ENCODE data around the gene CASP2. TPM values are rescaled to one million over a fixed set of nuclear protein-coding genes. Genes with fewer than 3 reads are reported as not detected.

CASP2 gene
- 7.3 and 9.3 TPM in 2 replicates for total RNA-seq

DNA sequence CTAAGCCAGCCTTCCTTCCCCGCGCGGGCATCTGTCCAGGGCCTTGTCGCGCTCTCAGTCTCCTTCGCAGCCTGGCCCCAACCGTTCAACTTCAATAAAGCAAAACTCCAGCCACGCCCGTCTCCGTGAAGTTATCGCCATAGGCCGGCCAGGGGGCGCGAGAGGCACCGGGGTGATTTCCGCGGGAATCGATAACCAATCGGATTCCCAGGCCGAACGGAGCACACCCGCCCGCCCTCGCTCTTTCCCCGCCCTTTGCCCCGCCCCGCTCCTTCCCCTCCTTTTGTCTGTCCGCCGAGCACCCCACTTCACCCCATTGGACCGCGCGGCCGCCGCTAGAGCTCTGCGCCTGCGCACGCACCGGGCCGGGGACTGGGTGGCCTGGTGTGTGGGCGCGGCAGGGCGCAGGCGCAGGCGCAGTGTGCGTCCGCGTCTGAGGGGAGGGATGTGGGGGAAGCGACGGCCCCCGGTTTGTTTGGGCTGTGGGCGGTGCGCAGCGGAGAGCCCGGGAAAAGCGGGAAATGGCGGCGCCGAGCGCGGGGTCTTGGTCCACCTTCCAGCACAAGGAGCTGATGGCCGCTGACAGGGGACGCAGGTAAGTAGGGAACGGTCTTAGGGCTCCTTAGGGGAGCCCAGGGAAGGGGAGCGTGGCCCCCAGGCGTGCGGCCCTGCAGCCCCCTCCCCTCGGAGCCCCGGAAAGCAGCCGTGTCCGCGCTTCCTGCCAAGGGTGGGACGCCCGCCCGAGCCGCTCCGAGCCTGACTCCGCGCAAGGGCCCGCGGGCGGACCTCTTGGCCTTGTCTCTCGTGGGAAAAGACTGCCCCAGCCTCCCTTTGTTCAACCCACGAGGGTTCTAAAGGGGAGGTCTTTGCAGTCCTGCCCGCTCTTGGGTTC is at the start of gene CASP2:
TSS of gene CASP2 (plus strand) at position 417 of the 892 bp plus-strand sequence. CDS start at position 522, 105 bp downstream.

DNA sequence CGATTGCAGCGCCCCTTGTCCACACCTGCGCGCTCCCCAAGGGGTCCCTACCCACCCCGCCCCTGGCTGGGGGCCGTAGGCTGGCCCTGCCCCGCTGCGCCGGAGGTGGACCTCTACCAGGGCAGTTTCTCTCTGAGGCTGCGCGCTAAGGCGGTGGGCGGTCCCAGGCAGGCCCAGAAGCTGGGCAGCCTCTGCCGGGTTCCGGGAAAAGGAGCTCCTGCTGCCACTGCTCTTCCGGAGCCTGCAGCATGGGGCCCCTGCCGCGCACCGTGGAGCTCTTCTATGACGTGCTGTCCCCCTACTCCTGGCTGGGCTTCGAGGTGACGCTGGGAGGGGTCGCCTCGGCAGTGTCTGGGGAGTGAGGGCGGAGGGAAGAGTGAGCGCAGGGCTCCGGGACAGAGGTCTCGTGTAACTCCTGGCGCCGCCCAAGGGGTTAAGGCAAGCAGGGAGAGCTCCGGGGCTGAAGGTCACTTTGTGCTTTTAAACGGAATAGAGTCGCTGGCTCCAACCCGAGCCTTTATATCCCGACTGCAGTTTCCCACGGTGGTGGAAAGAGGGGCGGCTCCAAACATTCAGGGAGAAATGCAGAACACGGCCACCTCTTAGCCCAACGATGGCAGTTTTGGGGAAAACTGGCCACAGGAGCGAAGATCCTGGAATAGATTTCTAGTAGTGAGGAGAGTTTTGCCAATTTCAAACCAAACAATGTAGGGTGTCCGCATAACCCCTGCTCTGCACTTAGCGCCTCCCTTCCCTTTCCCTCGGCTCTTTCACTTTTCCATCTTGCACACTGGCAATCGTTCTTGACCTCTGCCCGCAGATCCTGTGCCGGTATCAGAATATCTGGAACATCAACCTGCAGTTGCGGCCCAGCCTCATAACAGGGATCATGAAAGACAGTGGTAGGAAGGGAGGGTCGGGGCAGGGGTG is 24.6 kb upstream of the CASP2 start, which contains the start of gene GSTK1:
TSS of gene GSTK1 (plus strand) at position 176 of the 930 bp plus-strand sequence. CDS start at position 249, 73 bp downstream.

DNA sequence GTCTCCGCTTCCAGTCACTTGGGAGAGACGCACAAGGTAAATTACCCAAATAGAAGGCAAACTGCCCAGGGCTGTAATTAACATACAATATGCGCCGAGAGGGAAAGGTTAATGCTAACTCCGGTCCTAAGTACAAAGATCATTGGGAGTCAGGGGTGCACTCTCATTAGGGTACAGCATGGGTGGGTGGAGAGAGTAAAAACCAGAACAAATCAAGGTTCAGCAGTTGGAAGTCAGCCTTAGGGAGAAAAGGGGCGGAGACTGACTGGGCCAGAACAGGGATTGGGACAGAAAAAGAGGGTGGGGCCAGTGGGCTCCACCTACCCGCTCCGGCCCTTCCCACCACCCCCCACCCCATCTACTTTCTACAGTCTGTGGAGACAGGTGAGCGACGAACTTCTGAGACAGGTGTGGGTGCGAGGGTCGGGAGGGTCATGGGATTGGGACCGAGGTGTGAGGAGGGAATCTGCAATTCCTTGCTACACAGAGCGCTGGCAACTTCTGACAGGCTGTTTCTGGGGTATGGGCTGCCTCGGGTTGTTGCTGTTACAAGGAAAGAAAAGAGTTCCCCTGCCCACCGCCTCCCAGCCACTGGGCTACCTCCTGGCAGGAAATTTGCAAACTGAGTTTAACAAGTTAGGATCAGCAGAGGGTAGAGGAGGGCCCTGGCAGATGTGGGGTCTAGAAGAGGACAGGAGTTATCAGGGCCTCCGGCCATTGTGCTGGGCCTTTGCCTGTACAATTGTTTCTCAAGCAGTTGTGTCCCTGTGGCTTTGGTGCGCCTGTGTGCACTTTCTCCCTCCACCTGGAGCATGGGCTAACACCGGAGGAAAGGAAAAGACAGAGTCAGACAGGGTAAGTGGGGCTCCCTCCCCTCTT is 3.3 kb upstream of the CASP2 start, which contains the start of gene TMEM139:
TSS of gene TMEM139 (plus strand) at position 368 of the 879 bp plus-strand sequence. CDS start 1,000 bp downstream, outside the sequence.

DNA sequence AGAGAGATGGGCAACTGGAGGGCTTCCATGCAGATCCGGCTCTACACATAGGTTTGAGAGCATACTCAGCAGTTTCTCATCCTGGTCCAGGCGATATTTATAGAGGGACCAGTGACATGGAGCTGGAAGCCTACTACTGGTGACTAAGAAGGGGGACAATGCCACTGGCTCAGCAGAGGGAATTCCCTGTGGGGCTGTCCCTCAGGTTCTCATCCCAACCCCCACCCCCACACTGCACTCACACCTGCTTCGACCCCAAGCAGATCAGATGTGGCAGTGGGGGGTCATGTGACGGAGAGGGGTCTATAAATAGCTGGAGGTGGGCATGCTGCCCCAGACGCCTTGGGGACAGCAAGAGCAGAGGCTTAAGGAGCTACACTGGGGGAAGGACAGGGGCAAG is 27.6 kb downstream of the CASP2 start, which contains the start of gene CLCN1:
TSS of gene CLCN1 (plus strand) at position 336 of the 400 bp plus-strand sequence. CDS start 102 bp downstream, outside the sequence.

Other genes with a start within 250 kb of the CASP2 start
- gene OR6V1, start 236.0 kb upstream of the CASP2 start, total RNA-seq: not detected in 2 replicates
- gene PIP, start 156.3 kb upstream of the CASP2 start, total RNA-seq: not detected in 2 replicates
- not detected in 2 replicates for gene TAS2R39, start 104.9 kb upstream of the CASP2 start, total RNA-seq
- gene TAS2R40, start 66.3 kb upstream of the CASP2 start, total RNA-seq: not detected in 2 replicates
- 73.4 and 76.3 TPM in 2 replicates for gene GSTK1, start 24.9 kb upstream of the CASP2 start, total RNA-seq
- 0.09 TPM in 1 of 2 replicates, not detected in the other for gene TMEM139, start 3.4 kb upstream of the CASP2 start, total RNA-seq
- gene CLCN1, start 27.8 kb downstream of the CASP2 start, total RNA-seq: 0.09 TPM in 1 of 2 replicates, not detected in the other
- gene FAM131B, start 74.4 kb downstream of the CASP2 start, total RNA-seq: 4.6 and 8.2 TPM in 2 replicates
- 13.6 and 13.7 TPM in 2 replicates for gene ZYX, start 93.0 kb downstream of the CASP2 start, total RNA-seq
- 0.09 and 0.16 TPM in 2 replicates for gene EPHA1, start 120.5 kb downstream of the CASP2 start, total RNA-seq
- 0.17 TPM in 1 of 2 replicates, not detected in the other for gene TAS2R60, start 155.1 kb downstream of the CASP2 start, total RNA-seq
- gene TAS2R41, start 189.5 kb downstream of the CASP2 start, total RNA-seq: not detected in 2 replicates

Data from bronchial smooth muscle cell (primary cell).